ENCODE measurements around the gene FBLN2.

DNA sequence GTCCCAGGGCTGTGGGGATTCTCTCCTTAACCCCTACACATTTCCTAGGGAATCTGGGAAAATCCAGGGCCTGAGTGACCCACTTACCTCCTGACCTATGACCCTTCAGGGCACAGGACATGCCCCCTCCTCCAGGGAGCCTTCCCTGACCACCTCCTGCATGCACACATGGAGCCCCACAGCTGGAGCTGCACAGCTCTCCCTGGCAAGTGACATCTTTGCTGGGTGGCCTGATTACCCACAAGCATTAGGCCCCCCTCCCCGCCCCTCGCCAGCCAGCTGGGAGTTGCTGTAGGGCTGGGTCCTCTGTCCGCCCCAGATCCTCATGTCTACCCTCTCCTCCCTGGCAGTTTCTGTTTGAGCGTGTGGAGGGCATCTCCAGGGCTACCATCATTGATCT, 47.4 kb upstream of the FBLN2 start:
- TF ChIP-seq, protein P1, sequence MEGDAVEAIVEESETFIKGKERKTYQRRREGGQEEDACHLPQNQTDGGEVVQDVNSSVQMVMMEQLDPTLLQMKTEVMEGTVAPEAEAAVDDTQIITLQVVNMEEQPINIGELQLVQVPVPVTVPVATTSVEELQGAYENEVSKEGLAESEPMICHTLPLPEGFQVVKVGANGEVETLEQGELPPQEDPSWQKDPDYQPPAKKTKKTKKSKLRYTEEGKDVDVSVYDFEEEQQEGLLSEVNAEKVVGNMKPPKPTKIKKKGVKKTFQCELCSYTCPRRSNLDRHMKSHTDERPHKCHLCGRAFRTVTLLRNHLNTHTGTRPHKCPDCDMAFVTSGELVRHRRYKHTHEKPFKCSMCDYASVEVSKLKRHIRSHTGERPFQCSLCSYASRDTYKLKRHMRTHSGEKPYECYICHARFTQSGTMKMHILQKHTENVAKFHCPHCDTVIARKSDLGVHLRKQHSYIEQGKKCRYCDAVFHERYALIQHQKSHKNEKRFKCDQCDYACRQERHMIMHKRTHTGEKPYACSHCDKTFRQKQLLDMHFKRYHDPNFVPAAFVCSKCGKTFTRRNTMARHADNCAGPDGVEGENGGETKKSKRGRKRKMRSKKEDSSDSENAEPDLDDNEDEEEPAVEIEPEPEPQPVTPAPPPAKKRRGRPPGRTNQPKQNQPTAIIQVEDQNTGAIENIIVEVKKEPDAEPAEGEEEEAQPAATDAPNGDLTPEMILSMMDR (conservative IDR thresholded peaks at IDR 0.05; ENCODE audit: low read depth, low read length) = no peak
- TF ChIP-seq EZH2 (IDR thresholded peaks at IDR 0.05; ENCODE audit: low read length, unreplicated experiment) = no peak

Measured in PC-3 (cell line).